ENCODE measurements around the gene MYOZ1.

DNA sequence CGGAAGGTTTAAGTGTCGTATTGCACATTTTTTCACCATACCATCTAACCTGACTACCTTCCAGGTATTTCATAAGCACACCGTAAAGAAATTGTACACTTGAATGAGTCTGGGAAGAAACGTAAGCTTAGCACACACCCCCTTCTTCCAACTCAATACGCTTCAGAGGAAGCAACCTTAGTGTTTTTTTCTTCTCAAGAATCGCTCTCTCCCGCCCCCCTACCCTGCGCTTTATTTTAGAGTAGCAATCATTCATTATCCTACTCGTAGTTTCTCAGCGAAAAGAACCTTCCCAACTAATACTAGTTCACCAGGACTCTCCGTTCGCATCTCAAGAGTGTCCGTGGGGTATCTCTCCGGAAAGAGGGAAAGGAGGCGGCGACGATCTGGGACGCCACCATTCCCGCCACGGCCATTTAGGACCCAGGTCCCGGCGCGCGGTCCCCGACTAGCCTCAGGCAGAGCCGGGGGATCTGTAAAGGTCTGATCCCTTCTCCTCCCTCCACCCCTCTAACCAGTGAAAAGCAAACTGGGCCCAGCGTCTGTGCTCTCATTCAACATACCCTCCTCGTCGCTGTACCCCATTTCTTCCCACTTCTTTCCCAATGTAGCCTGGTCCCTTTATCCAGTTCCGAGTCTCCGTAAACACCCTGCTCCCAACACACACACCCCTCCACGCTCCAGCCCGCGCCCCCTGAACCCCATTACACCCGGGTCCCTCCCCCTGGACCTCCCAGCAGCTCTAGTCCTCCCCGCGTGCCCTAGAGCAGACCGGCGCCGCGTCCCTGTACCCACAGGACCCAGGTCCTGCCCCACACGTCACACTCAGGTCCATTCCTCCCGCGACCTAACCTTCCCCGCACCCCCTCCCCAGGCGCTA is 16.0 kb downstream of the MYOZ1 start:
- TF ChIP-seq, protein P1, sequence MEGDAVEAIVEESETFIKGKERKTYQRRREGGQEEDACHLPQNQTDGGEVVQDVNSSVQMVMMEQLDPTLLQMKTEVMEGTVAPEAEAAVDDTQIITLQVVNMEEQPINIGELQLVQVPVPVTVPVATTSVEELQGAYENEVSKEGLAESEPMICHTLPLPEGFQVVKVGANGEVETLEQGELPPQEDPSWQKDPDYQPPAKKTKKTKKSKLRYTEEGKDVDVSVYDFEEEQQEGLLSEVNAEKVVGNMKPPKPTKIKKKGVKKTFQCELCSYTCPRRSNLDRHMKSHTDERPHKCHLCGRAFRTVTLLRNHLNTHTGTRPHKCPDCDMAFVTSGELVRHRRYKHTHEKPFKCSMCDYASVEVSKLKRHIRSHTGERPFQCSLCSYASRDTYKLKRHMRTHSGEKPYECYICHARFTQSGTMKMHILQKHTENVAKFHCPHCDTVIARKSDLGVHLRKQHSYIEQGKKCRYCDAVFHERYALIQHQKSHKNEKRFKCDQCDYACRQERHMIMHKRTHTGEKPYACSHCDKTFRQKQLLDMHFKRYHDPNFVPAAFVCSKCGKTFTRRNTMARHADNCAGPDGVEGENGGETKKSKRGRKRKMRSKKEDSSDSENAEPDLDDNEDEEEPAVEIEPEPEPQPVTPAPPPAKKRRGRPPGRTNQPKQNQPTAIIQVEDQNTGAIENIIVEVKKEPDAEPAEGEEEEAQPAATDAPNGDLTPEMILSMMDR (IDR thresholded peaks at IDR 0.05; ENCODE audit: control extremely low read depth in 1 of 3, insufficient read depth in 1 of 3, low read depth in 1 of 3, low read length in 3 of 3) = no peak
- TF ChIP-seq CREB1 (IDR thresholded peaks at IDR 0.05) (0 out of 2 replicates have a peak, but pooled peaks have one; percentile 12), SUZ12 (IDR thresholded peaks at IDR 0.05; ENCODE audit: low read length) (no peak), SRF (IDR thresholded peaks at IDR 0.05; ENCODE audit: low read depth, low read length) (no peak), MAFK (IDR thresholded peaks at IDR 0.05; ENCODE audit: low read depth, low read length) (no peak)
